IPS-20b (cell line): ENCODE measurements around the gene ST7.

Experiments used
- H3K27ac ChIP-seq: one replicate; pipeline ENCODE4 v1.5.1; 2013; ENCODE audit warnings: low read length
- H3K27me3 ChIP-seq: 2 replicates; pipeline ENCODE4 v1.6.1; 2013; ENCODE audit warnings: mild to moderate bottlenecking, low read length, inconsistent platforms; ENCODE audit not compliant: insufficient read depth
- H3K36me3 ChIP-seq: 2 replicates; pipeline ENCODE4 v1.6.1; 2013; ENCODE audit warnings: low read depth, mild to moderate bottlenecking, inconsistent platforms, low read length, moderate library complexity; ENCODE audit not compliant: insufficient read depth
- H3K4me1 ChIP-seq: 2 replicates; pipeline ENCODE4 v1.6.1; 2013; ENCODE audit warnings: mild to moderate bottlenecking, control low read depth, inconsistent platforms, low read length, moderate library complexity; ENCODE audit not compliant: insufficient read depth
- H3K4me3 ChIP-seq: 2 replicates; pipeline ENCODE4 v1.5.1; 2013; ENCODE audit warnings: mild to moderate bottlenecking, low read length, inconsistent platforms
- H3K9ac ChIP-seq: 2 replicates; pipeline ENCODE4 v1.6.1; 2013; ENCODE audit warnings: low read depth, mild to moderate bottlenecking, inconsistent platforms, low read length, moderate library complexity
- H3K9me3 ChIP-seq: 2 replicates; pipeline ENCODE4 v1.6.1; 2013; ENCODE audit warnings: mild to moderate bottlenecking, low read depth, low read length, inconsistent platforms; ENCODE audit not compliant: insufficient read depth

The ST7 gene

DNA sequence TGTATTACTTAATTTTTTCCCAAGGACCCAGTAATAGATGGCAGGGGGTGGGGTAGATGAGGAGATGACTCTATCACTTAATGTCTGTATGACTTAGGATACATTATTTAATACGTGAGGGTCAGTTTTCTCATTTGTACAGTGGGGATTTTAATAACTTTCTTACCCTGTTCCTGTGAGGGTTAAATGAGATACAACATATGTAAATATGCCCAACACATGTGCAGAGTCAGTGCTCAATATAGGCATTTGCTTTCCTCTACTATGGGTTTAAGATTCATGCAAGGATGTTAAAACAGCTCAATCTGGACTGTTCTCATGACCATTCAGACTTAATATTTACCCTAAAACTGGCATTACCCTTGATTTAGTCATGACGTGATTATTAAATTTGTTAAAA lies 31.2 kb downstream of the ST7 start:
- Histone ChIP-seq H3K9ac (no peak overlapping the region), H3K9me3 (no peaks in the 10 kb centered on the region), H3K27ac (no peak overlapping the region), H3K36me3 (no peaks in the 10 kb centered on the region), H3K27me3 (no peaks in the 10 kb centered on the region), H3K4me1 (no peaks in the 10 kb centered on the region), H3K4me3 (no peak overlapping the region)

DNA sequence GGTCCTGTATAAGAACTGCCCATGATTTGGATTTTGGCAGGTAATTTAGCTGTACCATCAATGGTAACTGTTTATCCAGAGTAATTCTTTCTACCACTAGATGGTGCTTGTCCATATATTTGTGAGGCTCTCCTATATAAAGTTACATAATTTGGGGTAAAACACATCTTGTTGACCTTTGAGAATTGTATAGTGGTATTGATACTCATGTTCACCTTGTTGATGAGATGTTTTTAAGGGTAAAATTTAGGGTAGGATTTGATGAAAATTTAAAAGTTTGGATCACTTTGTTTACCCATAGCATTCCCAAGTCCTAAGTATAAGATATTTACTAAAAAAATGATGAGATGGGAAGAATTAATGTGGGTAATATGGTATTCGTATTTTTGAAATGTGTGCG lies 31.6 kb downstream of the ST7 start:
- H3K36me3 ChIP-seq, result no peaks in the 10 kb centered on the region
- H3K27me3 ChIP-seq, result no peaks in the 10 kb centered on the region
- H3K9ac ChIP-seq, result no peak overlapping the region
- no peaks in the 10 kb centered on the region for H3K9me3 ChIP-seq
- no peak overlapping the region for H3K4me3 ChIP-seq
- H3K4me1 ChIP-seq, result no peaks in the 10 kb centered on the region
- H3K27ac ChIP-seq, result no peak overlapping the region

- H3K4me1 ChIP-seq, result no peaks in the 10 kb centered on the region
- H3K4me3 ChIP-seq, result no peak overlapping the region
- H3K27ac ChIP-seq, result no peak overlapping the region
- no peaks in the 10 kb centered on the region for H3K27me3 ChIP-seq
- peaks cover 5% of the 10 kb centered on the region for H3K9me3 ChIP-seq
- H3K9ac ChIP-seq, result no peak overlapping the region
- no peaks in the 10 kb centered on the region for H3K36me3 ChIP-seq
These were observed 32.3 kb downstream of the ST7 start for GRCh38 chr7:116985575-116985974.

DNA sequence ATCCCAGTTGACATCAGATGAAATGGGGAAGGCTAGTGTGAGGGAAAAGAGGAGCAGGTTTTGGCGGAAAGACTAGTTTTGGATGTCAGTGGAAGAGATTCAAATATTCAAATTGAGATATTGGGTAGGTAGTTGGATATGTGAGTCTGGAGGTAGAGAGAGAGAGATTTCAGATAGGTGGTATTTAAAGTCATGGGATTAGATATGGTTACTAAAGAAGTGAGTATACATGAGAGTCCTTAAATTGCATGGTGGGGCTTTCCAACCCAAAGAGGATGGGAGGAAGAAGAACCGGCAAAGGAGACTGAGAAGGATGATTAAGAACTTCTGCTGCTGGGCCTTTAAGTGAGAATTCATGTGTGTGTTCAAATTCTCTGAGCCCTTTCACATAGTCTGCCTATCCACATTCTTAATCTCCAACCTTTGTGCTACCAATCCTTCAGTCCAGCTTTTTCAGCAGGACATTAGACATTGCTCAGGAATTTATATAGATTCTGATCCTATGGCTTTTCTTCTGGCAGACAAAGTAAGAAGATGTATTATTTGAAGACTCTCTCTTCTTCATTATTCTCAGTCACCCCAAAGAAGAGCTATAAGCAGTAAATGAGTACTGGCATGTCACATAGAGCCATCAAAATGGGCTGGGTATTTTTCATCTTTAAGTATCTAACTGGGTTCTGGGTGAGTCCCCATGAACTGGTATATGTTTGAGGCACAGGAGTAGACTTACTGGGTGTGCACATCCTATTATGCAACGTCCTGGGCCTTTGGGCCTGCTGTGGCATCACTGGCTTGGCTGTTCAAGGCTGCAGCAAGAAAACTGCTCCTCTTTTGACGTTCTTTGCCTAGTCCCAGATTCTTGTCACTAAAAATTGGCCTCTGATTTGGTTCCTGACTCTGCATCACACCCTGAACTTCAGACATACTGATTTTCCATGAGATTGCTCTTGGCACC lies 33.6 kb downstream of the ST7 start:
- no peaks in the 10 kb centered on the region for H3K27me3 ChIP-seq
- no peak overlapping the region for H3K4me3 ChIP-seq
- H3K9me3 ChIP-seq, result peaks cover 18% of the 10 kb centered on the region
- no peak overlapping the region for H3K27ac ChIP-seq
- no peaks in the 10 kb centered on the region for H3K4me1 ChIP-seq
- peaks cover under 1% of the 10 kb centered on the region; the same call in 1 of the 2 replicates for H3K36me3 ChIP-seq
- no peak overlapping the region for H3K9ac ChIP-seq

GRCh38 chr7:116988363-116988989 lies 35.2 kb downstream of the ST7 start:
- Histone ChIP-seq H3K36me3 (peaks cover 7% of the 10 kb centered on the region; the same call in 1 of the 2 replicates), H3K4me1 (no peaks in the 10 kb centered on the region), H3K27ac (no peak overlapping the region), H3K27me3 (no peaks in the 10 kb centered on the region), H3K9me3 (peaks cover 28% of the 10 kb centered on the region), H3K4me3 (no peak overlapping the region), H3K9ac (no peak overlapping the region)

- Histone ChIP-seq H3K27ac (no peak overlapping the region), H3K4me3 (no peak overlapping the region), H3K9me3 (peaks cover 28% of the 10 kb centered on the region), H3K4me1 (no peaks in the 10 kb centered on the region), H3K9ac (no peak overlapping the region), H3K27me3 (no peaks in the 10 kb centered on the region), H3K36me3 (peaks cover 7% of the 10 kb centered on the region; the same call in 1 of the 2 replicates)
These were observed 36.8 kb downstream of the ST7 start for GRCh38 chr7:116990056-116990455.

GRCh38 chr7:116991233-116991632 lies 37.9 kb downstream of the ST7 start:
- no peaks in the 10 kb centered on the region for H3K27me3 ChIP-seq
- no peak overlapping the region for H3K9ac ChIP-seq
- peaks cover 7% of the 10 kb centered on the region; the same call in 1 of the 2 replicates for H3K36me3 ChIP-seq
- H3K27ac ChIP-seq, result no peak overlapping the region
- H3K9me3 ChIP-seq, result peaks cover 28% of the 10 kb centered on the region
- H3K4me1 ChIP-seq, result no peaks in the 10 kb centered on the region
- no peak overlapping the region for H3K4me3 ChIP-seq

DNA sequence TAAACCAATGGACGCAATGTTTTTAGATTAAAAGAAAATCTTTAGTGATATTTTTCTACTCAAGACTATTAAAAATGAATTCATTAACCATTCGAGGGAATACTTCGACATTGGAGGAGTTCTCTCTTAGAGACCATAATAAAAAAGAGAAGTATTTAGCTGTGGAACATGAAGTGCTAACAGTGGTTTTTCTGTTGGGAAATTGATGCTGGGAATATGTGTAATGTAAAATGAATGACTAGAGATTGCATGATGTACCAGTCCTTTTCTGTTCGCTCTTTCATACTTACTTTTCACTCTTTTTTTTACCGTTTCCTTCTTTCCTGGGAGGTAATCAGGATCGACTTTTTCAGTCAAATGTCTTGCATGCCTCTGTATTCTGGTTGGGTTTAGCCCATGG lies 41.3 kb downstream of the ST7 start:
- no peak overlapping the region for H3K27ac ChIP-seq
- H3K27me3 ChIP-seq, result no peaks in the 10 kb centered on the region
- H3K4me3 ChIP-seq, result no peak overlapping the region
- H3K9ac ChIP-seq, result no peak overlapping the region
- no peaks in the 10 kb centered on the region for H3K4me1 ChIP-seq
- H3K9me3 ChIP-seq, result peaks cover 28% of the 10 kb centered on the region
- peaks cover 7% of the 10 kb centered on the region; the same call in 1 of the 2 replicates for H3K36me3 ChIP-seq

GRCh38 chr7:116997972-116998371 lies 44.7 kb downstream of the ST7 start:
- no peaks in the 10 kb centered on the region for H3K27me3 ChIP-seq

DNA sequence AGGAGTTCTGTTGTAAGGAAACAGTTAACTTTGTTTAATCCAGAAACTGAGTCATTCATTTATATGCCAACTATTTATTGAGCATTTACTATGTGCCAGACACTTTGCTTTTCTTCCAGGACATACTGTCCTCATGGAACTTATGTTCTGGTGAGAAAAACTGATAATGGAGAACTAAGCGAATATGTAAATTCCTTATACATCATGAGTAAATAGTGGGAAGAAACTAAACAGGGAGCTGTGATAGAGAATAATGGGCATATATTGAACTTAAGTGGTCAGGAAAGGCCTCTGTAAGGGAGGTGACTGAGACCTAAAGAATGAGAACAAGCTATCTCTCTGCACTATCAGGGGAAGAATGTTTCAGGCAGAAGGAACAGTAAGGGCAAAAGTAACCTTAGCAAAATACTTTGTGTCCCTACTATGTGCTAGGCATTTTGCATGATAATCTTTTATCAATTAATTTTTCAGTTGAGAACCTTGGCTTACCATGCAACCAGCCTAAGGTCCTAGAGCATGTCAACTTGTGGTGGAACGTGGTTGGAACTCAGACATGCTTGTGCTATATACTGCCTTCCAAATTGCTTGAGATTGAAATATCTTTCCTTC lies 45.4 kb downstream of the ST7 start:
- no peaks in the 10 kb centered on the region for H3K36me3 ChIP-seq
- peaks cover 3% of the 10 kb centered on the region; the same call in 1 of the 2 replicates for H3K4me1 ChIP-seq
- H3K27me3 ChIP-seq, result no peaks in the 10 kb centered on the region
- H3K9ac ChIP-seq, result no peak overlapping the region
- no peak overlapping the region for H3K27ac ChIP-seq
- no peak overlapping the region for H3K4me3 ChIP-seq
- H3K9me3 ChIP-seq, result no peaks in the 10 kb centered on the region; the same call in 1 of the 2 replicates

More at GRCh38 chr7:116997972-116998371, 44.7 kb downstream of the ST7 start:
- Histone ChIP-seq H3K4me3 (no peak overlapping the region), H3K9ac (no peak overlapping the region), H3K9me3 (no peaks in the 10 kb centered on the region; the same call in 1 of the 2 replicates), H3K36me3 (no peaks in the 10 kb centered on the region), H3K27ac (no peak overlapping the region), H3K4me1 (peaks cover 3% of the 10 kb centered on the region; the same call in 1 of the 2 replicates)

GRCh38 chr7:116999311-116999710 lies 46.0 kb downstream of the ST7 start:
- no peaks in the 10 kb centered on the region for H3K27me3 ChIP-seq
- H3K4me3 ChIP-seq, result no peak overlapping the region
- H3K36me3 ChIP-seq, result no peaks in the 10 kb centered on the region
- H3K27ac ChIP-seq, result no peak overlapping the region
- peaks cover 3% of the 10 kb centered on the region; the same call in 1 of the 2 replicates for H3K4me1 ChIP-seq
- no peak overlapping the region for H3K9ac ChIP-seq
- no peaks in the 10 kb centered on the region; the same call in 1 of the 2 replicates for H3K9me3 ChIP-seq
